ENCODE results near the gene IGSF6.
"Not testable (repeated sequence)": the region's sequence is repeated elsewhere in the genome, so short reads cannot be mapped to it uniquely, and the experiment has no call there.

IGSF6 gene, protein sequence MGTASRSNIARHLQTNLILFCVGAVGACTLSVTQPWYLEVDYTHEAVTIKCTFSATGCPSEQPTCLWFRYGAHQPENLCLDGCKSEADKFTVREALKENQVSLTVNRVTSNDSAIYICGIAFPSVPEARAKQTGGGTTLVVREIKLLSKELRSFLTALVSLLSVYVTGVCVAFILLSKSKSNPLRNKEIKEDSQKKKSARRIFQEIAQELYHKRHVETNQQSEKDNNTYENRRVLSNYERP

DNA sequence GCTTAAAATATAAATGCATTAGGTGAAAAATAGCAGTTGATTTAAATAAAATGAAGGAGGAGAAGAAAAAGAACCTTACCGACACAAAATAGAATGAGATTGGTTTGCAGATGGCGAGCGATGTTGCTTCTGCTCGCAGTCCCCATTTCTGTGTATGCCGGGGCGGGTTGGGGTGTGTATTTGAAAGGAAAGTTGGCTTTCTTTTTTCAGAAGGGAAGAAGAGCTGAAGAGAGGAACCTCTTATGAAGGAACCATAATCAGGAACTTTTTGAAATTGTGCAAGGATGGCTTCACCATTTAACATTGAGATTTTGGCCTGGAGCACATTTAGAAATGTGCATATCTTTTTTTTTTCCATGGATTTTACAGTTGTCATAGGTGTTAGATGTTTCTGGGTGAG is at the start of gene IGSF6:
IGSF6 (minus strand) TSS at position 156 of the 400 bp plus-strand sequence; CDS start at position 146, 10 bp downstream.
- DNase-seq: no peak

DNA sequence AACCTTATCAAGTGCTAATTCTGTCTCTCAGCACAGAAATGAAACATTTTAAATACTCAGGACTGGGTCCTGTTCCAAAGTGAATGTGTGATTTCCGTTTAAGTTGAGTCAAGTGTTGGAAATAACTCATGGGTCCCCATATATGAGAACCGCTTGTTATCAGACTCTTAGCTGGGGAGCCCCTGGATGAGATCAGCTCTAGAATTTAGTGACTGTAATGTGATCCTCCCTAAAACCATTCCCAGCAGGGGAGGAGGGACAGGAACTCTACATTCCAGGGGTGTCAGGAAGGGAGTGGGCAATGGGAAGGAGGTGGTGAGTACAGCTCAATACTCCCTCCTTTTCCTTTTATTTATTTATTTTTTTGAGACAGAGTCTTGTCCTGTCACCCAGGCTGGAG is 48.9 kb upstream of the IGSF6 start:
- no peak for DNase-seq

DNA sequence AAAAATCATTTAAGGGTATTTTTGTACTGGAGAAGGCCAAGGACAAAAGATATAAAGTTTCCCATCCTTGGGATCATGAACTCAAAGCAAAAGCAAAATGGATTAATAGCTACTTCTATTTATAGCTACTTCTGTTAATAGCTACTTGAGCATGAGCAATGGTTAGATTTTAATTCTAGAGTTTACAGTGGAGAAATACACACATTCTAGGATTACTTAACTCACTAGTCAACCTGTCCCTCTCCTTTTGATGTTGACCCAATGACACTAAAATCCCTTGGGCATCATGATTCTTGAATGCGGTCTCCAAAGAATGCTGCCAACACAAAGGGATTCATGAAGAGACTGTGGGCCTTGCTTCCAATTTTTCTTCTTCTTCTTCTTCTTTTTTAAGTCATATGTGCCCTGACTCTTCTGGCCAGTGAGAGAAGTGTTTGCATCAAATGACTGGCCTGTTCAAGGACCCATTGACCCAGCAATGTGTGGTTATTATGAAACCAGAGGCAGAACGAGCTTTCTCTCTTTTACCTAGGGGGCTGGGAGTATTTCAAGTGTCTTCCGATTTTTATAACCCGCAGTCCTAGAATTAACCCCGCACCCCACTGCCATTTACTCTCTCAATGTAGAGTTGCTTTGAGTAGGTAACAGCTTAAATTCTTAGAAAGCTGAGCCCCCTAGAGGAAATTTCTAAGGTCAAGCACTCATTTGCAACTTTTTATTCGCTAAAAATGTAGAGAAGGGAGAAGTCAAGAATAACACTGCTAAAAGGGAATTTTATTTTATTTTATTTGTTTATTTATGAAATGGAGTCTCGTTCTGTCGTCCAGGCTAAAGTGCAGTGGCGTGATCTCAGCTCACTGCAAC is 46.0 kb upstream of the IGSF6 start:
- no peak for DNase-seq

DNA sequence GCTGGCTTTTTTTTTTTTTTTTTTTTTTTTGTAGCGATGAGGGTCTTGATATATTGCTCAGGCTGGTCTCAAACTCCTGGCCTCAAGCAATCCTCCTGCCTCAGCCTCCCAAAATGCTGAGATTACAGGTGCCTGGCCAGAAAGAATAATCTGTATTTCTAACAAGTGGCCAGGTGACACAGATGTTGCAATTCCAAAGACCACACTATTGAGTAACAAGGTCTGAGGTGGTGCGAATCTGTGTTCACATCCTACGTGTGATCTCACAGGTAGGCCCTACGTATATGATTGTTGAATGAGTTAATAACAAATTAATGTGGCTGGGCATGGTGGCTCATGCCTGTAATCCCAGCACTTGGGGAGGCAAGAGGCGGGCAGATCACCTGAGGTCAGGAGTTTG is 44.6 kb upstream of the IGSF6 start:
- DNase-seq: no peak

DNA sequence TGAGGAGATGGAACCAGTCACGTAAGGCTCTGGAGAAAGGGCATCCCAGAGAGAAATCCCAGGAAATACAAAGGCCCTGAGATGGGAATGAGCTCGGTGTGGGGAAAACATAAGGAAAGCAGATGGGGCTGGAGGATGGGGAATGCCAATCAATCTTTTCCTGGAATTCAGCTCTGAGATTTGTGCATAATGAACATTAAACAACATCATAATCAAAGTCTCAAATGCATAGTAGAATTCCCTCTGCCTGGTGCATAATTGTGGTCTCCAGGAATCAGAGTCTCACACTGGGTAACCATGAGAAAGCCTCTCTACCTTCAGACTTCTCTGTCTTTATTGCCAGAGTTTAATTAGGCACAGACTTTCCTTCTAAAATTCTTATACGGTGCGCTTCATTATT is 42.2 kb upstream of the IGSF6 start:
- DNase-seq: no peak

DNA sequence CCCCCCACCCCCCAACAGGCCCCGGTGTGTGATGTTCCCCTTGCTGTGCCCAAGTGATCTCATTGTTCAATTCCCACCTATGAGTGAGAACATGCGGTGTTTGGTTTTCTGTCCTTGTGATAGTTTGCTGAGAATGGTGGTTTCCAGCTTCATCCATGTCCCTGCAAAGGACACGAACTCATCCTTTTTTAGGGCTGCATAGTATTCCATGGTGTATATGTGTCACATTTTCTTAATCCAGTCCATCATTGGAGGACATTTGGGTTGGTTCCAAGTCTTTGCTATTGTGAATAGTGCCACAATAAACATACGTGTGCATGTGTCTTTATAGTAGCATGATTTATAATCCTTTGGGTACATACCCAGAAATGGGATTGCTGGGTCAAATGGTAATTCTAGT is 38.6 kb upstream of the IGSF6 start:
- not testable (repeated sequence) for DNase-seq

DNA sequence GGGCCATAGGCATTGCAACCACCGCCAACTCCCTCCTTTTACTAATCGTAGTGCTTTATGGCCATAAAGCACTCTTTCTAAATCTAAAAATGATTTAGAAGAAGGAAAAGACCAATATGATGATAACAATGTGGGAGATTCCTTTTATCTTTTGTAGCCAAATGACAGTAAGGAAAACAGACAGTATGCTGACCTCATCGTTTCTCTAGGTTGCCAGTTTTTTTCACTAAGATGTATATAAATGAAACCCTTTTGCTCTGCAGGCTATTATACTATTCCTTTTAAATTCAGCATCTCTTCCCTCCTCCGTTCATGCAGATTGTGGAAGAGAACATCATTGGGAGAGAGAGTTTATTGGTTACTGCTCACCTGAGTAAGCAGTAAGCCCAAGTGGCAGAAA is 36.7 kb upstream of the IGSF6 start:
- no peak for DNase-seq

DNA sequence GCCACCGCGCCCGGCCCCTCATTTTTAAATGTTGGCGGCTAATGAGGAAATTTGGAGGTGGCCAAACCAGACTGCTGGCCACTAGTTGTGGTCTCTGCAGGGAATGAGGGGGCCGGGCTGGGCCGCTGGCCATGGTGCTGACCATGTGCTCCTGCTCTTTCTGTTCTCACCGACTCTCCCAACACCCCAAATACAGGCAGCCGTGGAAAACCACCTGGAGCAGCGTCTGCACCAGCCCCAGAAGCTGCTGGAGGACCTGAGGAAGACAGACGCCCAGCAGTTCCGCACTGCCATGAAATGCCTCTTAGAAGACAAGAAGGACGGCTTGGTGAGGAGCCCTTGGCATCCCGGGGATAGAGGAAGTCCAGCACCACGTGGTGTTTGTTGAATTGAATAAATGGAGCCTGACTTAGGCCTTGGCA is 32.6 kb upstream of the IGSF6 start:
- no peak for DNase-seq

DNA sequence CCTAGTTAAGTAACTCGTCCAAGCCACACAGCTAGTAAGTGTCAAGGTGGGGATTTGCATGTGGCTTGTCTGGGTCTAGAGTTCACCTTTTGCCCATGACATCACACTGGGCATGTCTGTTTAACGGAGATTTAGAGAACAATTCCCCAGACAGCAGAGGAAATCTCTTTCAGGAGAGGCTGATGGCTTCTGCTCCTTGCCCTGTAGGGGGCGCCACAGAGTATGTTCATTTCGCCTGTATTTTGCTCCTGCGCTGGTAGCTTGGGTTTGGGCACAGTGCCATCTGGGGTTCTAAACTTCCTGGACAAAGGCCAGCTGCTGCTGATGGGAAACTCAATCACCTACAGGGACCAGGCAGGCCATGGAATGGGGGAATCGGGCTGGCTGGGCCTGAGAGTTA is 31.8 kb upstream of the IGSF6 start:
- no peak for DNase-seq

DNA sequence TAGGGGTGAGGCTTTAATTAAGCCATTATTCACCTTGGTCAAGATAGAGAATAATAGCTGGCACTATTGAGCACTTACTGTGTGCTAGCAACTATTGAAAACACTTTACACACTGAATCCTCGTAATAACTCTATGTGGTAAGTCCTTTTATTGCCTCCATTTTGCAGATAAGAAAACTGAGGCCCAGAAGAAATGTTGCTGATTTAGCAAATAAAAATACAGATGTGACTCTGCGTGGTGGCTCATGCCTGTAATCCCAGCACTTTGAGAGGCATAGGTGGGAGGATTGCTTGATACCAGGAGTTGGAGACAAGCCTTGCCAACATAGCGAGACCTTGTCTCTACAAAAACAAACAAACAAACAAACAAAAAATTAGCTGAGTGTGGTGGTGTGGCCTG is 30.8 kb upstream of the IGSF6 start:
- no peak for DNase-seq

DNA sequence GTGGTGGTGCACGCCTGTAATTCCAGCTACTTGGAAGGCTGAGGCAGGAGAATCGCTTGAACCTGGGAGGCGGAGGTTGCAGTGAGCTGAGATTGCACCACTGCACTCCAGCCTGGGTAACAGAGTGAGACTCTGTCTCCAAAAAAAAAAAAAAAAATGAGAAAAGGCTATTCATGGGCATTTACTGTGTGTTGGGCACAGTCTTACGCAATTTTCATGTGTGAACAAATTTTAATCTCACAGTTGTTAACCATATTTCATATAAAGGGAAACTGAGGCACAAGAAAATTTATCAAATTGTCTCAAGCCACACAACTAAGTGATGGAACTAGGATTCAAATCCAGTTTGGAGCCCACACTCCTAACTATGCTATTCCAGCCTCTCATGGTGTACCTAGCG is 28.3 kb upstream of the IGSF6 start:
- not testable (repeated sequence) for DNase-seq

DNA sequence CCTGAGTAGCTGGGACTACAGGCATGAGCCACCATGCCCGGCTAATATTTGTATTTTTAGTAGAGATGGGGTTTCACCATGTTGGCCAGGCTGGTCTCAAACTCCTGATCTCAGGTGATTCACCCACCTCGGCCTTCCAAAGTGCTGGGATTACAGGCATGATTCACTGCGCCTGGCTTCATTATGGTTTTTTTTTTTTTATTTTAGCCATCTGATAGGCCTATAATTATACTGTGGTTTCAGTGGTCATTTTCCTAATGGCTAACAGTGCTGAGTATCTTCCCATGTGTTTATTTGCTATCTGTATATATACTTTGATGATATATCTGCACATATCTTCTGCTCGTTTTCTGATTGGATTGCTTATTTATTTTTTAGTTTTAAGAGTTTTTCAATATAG is 22.0 kb upstream of the IGSF6 start:
- DNase-seq: not testable (repeated sequence)

DNA sequence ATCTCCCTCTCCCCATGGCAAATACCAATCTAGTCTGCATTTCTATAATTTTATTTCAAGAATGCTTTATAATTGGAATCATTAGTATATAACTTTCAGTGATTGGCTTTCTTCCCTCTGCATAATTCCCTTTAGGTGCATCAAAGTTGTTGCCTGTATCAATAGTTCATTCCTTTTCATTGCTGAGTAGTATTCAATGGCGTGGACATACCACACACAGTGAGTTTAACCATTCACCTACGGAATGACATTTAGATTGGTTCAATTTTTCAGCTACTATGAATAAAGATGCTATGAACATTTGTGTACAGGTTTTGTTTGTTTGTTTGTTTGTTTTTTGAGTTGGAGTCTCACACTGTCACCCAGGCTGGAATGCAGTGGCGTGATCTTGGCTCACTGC is 21.1 kb upstream of the IGSF6 start:
- no peak for DNase-seq

DNA sequence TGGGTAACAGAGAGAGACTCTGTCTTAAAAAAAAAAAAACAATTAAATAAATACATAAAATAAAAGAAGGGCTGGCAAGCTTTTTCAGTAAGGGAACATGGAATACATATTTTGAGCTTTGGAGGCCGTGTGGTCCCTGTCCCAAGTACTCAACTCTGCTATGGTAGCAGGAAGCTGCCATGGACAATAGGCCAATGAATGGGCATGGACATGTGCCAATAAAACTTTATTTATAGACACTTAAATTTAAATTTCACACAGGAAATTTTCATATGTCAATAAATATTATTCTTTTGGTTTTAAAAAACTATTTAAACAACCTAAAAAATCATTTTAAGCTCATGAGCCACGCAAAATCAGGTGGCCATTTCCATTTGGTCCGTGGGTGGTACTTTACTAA is 15.2 kb upstream of the IGSF6 start:
- no peak for DNase-seq

DNA sequence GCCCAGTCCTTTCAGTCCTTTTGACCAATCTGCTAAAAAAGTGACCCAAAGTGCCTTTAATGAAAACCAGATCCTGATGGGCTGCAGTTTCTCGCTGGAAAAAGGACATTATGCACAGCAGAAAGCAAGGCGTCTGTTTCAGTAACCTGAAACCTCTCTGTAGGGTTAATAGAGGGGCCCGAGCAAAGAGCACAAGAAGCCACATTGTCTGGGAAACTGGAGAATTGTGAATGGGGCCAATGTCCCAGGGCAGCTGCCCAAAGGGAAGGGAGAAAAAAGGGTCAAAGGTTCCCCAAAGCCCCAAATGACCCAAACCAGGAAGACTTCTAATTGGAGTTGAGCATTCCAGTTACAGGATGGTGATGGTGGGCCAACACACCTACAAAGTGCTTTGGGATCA is 14.4 kb upstream of the IGSF6 start:
- DNase-seq: no peak

DNA sequence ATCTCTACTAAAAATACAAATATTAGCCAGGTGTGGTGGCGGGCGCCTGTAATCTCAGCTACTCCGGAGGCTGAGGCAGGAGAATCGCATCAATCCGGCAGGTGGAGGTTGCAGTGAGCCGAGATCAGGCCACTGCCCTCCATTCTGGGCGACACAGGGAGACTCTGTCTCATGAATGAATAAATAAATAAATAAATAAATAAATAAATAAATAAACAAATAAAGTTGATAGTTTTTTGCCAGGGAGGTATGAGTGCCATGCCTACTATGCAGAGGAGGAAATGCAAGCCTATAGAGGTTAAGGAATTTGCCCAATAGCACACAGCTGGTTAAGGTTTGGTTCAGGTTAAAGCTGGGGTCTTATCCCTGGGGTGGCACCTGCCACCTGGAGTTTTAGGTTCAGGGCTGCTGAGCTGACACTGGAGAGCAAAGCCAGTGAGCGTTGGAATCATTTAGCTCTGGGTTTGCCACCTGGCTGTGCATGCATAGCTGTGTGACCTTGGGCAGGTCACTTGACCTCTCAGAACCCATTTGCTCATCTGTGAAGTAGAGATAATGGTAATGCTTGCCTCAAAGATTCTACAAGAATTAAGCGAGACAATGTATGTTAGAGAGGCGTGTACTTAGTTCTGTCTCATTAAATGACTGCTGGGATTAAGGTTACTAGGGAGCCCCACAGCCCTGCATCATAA is 12.5 kb upstream of the IGSF6 start:
- no peak for DNase-seq

DNA sequence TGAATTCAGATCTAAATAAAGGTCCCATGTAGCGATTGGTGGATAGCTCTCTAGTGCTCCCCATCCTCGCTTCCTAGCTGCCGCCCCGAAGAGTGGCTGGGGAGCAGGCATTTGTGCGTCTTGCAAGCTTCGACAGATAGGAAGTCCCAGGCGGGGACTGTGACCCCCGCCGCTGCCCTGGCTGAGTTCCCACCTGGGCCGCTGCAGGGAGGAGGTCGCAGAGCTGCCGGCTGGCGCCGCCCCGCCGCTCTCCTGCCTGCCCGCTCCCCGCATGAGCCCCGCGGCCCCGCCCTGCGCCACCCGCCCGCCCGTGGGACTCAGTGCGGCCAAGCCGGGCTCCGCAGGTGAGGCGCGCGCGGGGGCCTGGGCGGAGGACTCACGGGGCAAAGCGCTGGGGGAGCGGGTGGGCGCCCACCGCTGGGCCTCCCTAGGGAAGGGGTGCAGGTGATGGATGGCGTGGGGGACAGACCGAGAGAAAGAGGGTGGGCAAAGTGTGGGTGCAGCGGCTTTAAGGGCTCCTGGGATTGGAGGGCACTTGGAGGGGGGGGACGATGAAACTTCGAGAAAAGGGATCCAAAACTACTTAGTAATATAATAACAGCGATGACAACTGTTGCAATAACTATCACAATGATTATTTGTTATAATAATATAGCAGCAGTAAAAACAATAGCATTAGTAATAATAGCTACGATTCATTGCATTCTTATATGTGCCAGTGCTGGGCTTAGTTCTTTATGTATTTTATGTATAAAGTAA is 11.7 kb upstream of the IGSF6 start, which contains the start of gene OTOA:
OTOA (plus strand) TSS at position 80 of the 759 bp plus-strand sequence. CDS start 14,547 bp downstream, outside the sequence.
- DNase-seq: no peak

DNA sequence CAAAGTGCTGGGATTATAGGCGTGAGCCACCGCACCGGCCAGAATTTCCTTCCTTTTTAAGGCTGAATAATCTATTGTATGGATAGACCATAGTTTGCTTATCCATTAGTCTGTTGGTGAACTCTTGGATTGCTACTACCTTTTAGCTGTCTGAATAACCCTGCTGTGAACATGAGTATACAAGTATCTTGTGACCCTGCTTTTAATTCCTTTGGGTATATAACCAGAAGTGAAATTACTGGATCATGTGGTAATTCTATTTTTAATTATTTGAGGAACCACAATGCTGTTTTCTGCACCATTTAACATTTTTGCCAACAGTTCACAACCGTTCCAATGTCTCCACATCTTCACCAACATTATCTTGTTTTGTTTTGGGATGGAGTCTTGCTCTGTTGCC is 6.7 kb upstream of the IGSF6 start:
- DNase-seq: no peak

DNA sequence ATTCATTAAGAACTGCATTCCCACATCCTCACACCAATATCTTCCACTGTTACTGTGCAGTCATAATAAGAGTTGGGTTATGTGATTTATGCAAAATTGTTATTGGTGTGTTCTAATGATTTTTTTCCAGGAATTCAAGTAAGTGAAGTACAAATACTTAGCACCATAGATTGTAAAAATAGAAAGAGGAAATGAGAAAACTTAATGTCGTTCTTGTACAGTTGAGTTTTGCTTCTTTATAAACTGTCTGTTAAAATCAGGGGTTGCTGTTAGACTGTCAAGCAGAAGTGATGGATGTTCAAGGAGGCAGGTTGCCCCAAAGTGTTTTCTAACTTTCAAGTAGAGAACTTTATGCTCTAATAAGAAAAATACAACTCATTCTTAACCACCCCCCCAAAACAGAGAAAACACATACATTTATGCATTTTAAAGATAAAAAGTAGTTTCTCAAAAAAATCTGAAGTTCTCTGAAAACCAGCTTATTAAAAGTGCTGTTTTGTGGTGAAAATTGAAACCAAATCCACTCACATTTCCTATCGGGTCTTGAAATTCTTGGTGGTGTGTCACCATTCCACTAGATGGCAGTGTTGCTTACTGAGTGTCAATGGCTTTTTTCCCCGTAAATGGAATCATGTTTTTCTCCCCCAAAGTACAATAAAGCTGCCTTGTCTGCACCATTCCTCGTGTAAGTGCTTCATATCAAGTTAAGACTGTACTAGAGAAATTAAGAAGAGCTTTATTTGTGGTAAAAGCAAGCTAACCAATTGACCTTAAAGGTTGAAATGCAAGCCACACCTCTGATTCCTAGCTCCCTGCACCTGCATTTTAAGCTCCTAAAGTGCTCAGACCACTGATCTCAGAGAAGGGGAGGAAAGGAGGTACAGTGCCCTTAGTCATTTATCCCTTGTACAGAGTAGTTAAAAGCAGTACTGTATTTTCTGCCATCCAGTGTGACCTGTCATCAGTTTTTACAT is 4.7 kb upstream of the IGSF6 start:
- peak; percentile 63 for DNase-seq

DNA sequence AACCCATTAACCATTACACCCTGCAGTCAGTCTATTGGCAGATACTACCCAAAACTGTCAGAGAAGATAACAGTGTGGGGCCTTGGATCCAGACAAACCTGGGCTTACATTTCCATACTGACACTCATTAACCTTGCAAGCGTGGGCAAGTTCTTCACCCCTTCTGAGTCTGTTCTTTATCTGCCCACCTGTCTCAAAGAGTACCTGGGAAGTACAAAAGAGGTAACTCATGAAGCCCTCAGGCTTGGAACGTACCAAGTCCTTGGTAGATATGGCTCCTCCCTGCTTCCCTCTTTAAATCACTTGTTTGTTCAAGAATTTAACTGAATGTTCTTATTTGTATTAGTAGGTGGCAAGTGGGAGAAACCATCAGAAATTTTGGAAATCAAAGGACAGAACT is 2.5 kb upstream of the IGSF6 start:
- no peak for DNase-seq

DNA sequence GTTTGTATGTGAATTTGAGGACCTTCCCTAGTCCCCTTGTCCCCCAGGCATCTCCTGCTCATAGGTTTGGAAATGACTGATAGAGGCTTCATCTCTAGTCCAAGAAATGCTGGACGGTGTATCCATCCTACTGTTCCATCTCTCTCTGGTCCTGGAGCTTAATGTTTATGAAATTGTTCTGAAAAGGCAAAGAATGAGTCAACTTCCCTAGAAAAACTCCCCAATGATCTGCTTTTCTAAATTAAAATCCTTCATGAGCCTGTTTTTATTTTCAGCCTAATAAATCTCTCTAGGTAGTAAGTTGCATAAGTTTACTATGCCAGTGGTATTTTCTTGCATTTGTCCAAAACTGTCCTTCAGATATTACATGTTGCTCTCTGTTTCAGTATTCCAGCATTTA is 2.1 kb upstream of the IGSF6 start:
- DNase-seq: no peak

DNA sequence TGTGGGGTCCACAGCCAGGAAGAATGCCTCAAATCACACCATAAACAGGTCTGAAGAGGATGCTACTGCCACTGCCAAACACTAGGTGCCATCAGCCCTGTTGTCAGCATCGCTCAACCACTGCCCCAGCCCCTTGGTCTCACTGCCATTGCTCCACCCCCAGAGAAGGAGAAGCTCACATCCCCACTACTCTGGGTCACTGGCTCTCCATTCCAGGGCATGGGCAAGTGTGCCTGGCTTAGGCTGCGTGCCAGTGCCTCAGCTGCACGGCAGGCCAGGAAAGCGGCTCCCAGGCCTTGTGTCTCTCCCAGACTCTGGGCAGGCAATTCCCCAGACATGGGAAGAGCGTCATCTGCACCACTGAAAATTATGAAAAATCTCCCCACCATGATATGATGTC is 1.2 kb upstream of the IGSF6 start:
- DNase-seq: no peak

Data from midbrain (tissue), 1 donor.